ENCODE results near the gene IRF2BP2. TPM values are rescaled to one million over a fixed set of nuclear protein-coding genes. Genes with fewer than 3 reads are reported as not detected.

Gene IRF2BP2
- total and polyA plus RNA-seq, 2 donors (not counting 1 experiment from before 2014, with no cell fraction given): 17.8 to 71.8 TPM

- no peak overlapping the region for H3K4me3 ChIP-seq (replicated peaks in 1 of 4; ENCODE audit: control extremely low read depth in 1 of 4, insufficient read depth in 1 of 4, low read depth in 3 of 4, low read length in 4 of 4)
- no peak overlapping the region for H2AFZ ChIP-seq (ENCODE audit: low read length)
- no peak overlapping the region for H3K27ac ChIP-seq (ENCODE audit: insufficient read depth, low read length)
- no peaks in the 10 kb centered on the region for H3K36me3 ChIP-seq (ENCODE audit: control insufficient read depth, insufficient read depth, low read length)
- no peak for DNase-seq (ENCODE audit: low read depth in 2 of 2)
- peaks cover 2% of the 10 kb centered on the region for H3K4me1 ChIP-seq (ENCODE audit: control insufficient read depth, extremely low read depth, insufficient read depth, low read length)
- no peaks in the 10 kb centered on the region for H3K27me3 ChIP-seq (ENCODE audit: control insufficient read depth, insufficient read depth, low read length)
- TF ChIP-seq EZH2 (IDR thresholded peaks at IDR 0.05; ENCODE audit: low read length, missing control alignments) (no peak), CTCF (conservative IDR thresholded peaks at IDR 0.05 in 1 of 2, IDR thresholded peaks at IDR 0.05 in 1 of 2; ENCODE audit: low read depth in 1 of 2, low read length in 2 of 2) (no peak)
- no peaks in the 10 kb centered on the region for H3K9me3 ChIP-seq (ENCODE audit: control insufficient read depth, insufficient read depth, low read depth, low read length)
- no peak overlapping the region for H3K4me2 ChIP-seq (ENCODE audit: extremely low read depth, insufficient read depth, low read length)
- H4K20me1 ChIP-seq (ENCODE audit: control insufficient read depth, extremely low read depth, insufficient read depth, low read length): no peaks in the 10 kb centered on the region
- no peaks in the 10 kb centered on the region for H3K79me2 ChIP-seq (ENCODE audit: control insufficient read depth, insufficient read depth, low read length)
- no peak overlapping the region for H3K9ac ChIP-seq (ENCODE audit: insufficient read depth, low read length)
These were observed 37.3 kb upstream of the IRF2BP2 start for GRCh38 chr1:234647245-234647644.

GRCh38 chr1:234645964-234646363 lies 36.0 kb upstream of the IRF2BP2 start:
- no peak for DNase-seq (ENCODE audit: low read depth in 2 of 2)
- TF ChIP-seq CTCF (conservative IDR thresholded peaks at IDR 0.05 in 1 of 2, IDR thresholded peaks at IDR 0.05 in 1 of 2; ENCODE audit: low read depth in 1 of 2, low read length in 2 of 2): no peak
- no peak for TF ChIP-seq EZH2 (IDR thresholded peaks at IDR 0.05; ENCODE audit: low read length, missing control alignments)
- no peak overlapping the region for H3K9ac ChIP-seq (ENCODE audit: insufficient read depth, low read length)
- no peaks in the 10 kb centered on the region for H3K79me2 ChIP-seq (ENCODE audit: control insufficient read depth, insufficient read depth, low read length)
- no peak overlapping the region for H2AFZ ChIP-seq (ENCODE audit: low read length)
- no peaks in the 10 kb centered on the region for H3K27me3 ChIP-seq (ENCODE audit: control insufficient read depth, insufficient read depth, low read length)
- peaks cover 2% of the 10 kb centered on the region for H3K4me1 ChIP-seq (ENCODE audit: control insufficient read depth, extremely low read depth, insufficient read depth, low read length)
- H3K4me2 ChIP-seq (ENCODE audit: extremely low read depth, insufficient read depth, low read length): no peak overlapping the region
- no peaks in the 10 kb centered on the region for H3K36me3 ChIP-seq (ENCODE audit: control insufficient read depth, insufficient read depth, low read length)
- no peaks in the 10 kb centered on the region for H3K9me3 ChIP-seq (ENCODE audit: control insufficient read depth, insufficient read depth, low read depth, low read length)
- no peak overlapping the region for H3K27ac ChIP-seq (ENCODE audit: insufficient read depth, low read length)
- H3K4me3 ChIP-seq (replicated peaks in 1 of 4; ENCODE audit: control extremely low read depth in 1 of 4, insufficient read depth in 1 of 4, low read depth in 3 of 4, low read length in 4 of 4): no peak overlapping the region
- no peaks in the 10 kb centered on the region for H4K20me1 ChIP-seq (ENCODE audit: control insufficient read depth, extremely low read depth, insufficient read depth, low read length)

GRCh38 chr1:234645474-234645953 lies 35.5 kb upstream of the IRF2BP2 start:
- Histone ChIP-seq H3K4me3 (replicated peaks in 1 of 4; ENCODE audit: control extremely low read depth in 1 of 4, insufficient read depth in 1 of 4, low read depth in 3 of 4, low read length in 4 of 4) (no peak overlapping the region), H4K20me1 (ENCODE audit: control insufficient read depth, extremely low read depth, insufficient read depth, low read length) (no peaks in the 10 kb centered on the region), H3K27ac (ENCODE audit: insufficient read depth, low read length) (no peak overlapping the region), H3K9me3 (ENCODE audit: control insufficient read depth, insufficient read depth, low read depth, low read length) (no peaks in the 10 kb centered on the region), H3K4me2 (ENCODE audit: extremely low read depth, insufficient read depth, low read length) (no peak overlapping the region), H3K4me1 (ENCODE audit: control insufficient read depth, extremely low read depth, insufficient read depth, low read length) (peaks cover 2% of the 10 kb centered on the region), H3K9ac (ENCODE audit: insufficient read depth, low read length) (no peak overlapping the region), H3K79me2 (ENCODE audit: control insufficient read depth, insufficient read depth, low read length) (no peaks in the 10 kb centered on the region), H3K27me3 (ENCODE audit: control insufficient read depth, insufficient read depth, low read length) (no peaks in the 10 kb centered on the region), H3K36me3 (ENCODE audit: control insufficient read depth, insufficient read depth, low read length) (no peaks in the 10 kb centered on the region), H2AFZ (ENCODE audit: low read length) (no peak overlapping the region)
- DNase-seq (ENCODE audit: low read depth in 2 of 2): no peak
- TF ChIP-seq EZH2 (IDR thresholded peaks at IDR 0.05; ENCODE audit: low read length, missing control alignments) (no peak), CTCF (conservative IDR thresholded peaks at IDR 0.05 in 1 of 2, IDR thresholded peaks at IDR 0.05 in 1 of 2; ENCODE audit: low read depth in 1 of 2, low read length in 2 of 2) (no peak)
